SK-N-SH (cell line): ENCODE data around the gene PRKG1.

Source experiments
- CTCF ChIP-seq: fragments of 200-600 bp; sonication (generic); IDR thresholded peaks from 2 replicates; pipeline ENCODE4 v1.6.1; 2017; ENCODE audit warnings: antibody characterized with exemption, mild to moderate bottlenecking, moderate library complexity
- EP300 ChIP-seq, 2 experiments: IDR thresholded peaks; 2 replicates each; pipeline versions ENCODE4 v1.4.0 to v1.6.1; 2012; ENCODE audit warnings: borderline replicate concordance in 1 of 2, low read depth in 1 of 2, low read length in 1 of 2
- EZH2phosphoT487 ChIP-seq: fragments of 200-600 bp; sonication (generic); IDR thresholded peaks from 2 replicates; pipeline ENCODE4 v1.6.1; 2017; ENCODE audit warnings: low read depth, mixed run types, mild to moderate bottlenecking, antibody characterized with exemption, moderate library complexity, borderline replicate concordance
- GABPA ChIP-seq: IDR thresholded peaks from 2 replicates; pipeline ENCODE4 v1.4.0; 2012; ENCODE audit warnings: low read depth, mild to moderate bottlenecking
- JUND ChIP-seq: IDR thresholded peaks from 2 replicates; pipeline ENCODE4 v1.4.0; 2012
- MAX ChIP-seq: IDR thresholded peaks from 2 replicates; pipeline ENCODE4 v1.4.0; 2012; ENCODE audit warnings: low read depth
- MXI1 ChIP-seq: IDR thresholded peaks from 2 replicates; pipeline ENCODE4 v1.6.1; 2012; ENCODE audit warnings: mild to moderate bottlenecking, low read depth, low read length, improper control_type of control experiment
- RCOR1 ChIP-seq: fragments of 150-350 bp; IDR thresholded peaks from 2 replicates; pipeline ENCODE4 v1.6.1; 2017; ENCODE audit warnings: antibody characterized with exemption, low read length
- REST ChIP-seq: IDR thresholded peaks from 2 replicates; pipeline ENCODE4 v1.6.1; 2012; ENCODE audit warnings: mild to moderate bottlenecking, low read depth, low read length, moderate library complexity
- RFX5 ChIP-seq: IDR thresholded peaks from 2 replicates; pipeline ENCODE4 v1.6.1; 2012; ENCODE audit warnings: mild to moderate bottlenecking, improper control_type of control experiment, low read length
- TF ChIP-seq, protein P1 (sequence below): fragments of 150-350 bp; IDR thresholded peaks from 2 replicates; pipeline ENCODE4 v1.6.1; 2017; ENCODE audit warnings: antibody characterized with exemption, low read length, low read depth, borderline replicate concordance
- TF ChIP-seq, protein P2 (sequence below): IDR thresholded peaks from 2 replicates; pipeline ENCODE4 v1.4.0; 2012; ENCODE audit warnings: low read depth, borderline replicate concordance

DNA sequence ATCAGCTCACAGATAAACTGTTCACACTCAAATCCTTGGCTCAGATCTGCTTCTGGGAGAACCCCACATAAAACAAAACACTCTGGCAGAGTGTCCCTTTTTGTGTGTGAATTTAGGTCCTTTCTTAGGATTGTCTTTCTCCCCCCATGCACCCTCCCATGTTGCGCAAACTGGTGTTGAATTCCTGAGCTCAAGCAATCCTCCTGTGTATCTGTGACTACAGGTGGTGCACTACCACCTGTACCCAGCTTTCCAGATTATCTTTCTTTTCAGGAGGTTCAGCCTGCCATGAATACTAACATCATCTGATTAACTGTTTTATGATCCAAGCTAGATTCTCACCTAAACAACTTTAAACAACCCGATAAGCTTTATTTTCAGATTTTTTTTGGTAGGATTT lies 802.7 kb downstream of the PRKG1 start:
- no peak for TF ChIP-seq RFX5
- TF ChIP-seq CTCF = no peak
- TF ChIP-seq GABPA = no peak
- TF ChIP-seq MXI1 = no peak
- TF ChIP-seq EZH2phosphoT487 = no peak
- TF ChIP-seq, protein P1, sequence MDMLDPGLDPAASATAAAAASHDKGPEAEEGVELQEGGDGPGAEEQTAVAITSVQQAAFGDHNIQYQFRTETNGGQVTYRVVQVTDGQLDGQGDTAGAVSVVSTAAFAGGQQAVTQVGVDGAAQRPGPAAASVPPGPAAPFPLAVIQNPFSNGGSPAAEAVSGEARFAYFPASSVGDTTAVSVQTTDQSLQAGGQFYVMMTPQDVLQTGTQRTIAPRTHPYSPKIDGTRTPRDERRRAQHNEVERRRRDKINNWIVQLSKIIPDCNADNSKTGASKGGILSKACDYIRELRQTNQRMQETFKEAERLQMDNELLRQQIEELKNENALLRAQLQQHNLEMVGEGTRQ = no peak
- no peak for TF ChIP-seq MAX
- TF ChIP-seq REST = no peak
- TF ChIP-seq RCOR1 = no peak
- TF ChIP-seq EP300 (IDR thresholded peaks at IDR 0.05; ENCODE audit: borderline replicate concordance in 1 of 2, low read depth in 1 of 2, low read length in 1 of 2) = no peak
- no peak for TF ChIP-seq JUND
- TF ChIP-seq, protein P2, sequence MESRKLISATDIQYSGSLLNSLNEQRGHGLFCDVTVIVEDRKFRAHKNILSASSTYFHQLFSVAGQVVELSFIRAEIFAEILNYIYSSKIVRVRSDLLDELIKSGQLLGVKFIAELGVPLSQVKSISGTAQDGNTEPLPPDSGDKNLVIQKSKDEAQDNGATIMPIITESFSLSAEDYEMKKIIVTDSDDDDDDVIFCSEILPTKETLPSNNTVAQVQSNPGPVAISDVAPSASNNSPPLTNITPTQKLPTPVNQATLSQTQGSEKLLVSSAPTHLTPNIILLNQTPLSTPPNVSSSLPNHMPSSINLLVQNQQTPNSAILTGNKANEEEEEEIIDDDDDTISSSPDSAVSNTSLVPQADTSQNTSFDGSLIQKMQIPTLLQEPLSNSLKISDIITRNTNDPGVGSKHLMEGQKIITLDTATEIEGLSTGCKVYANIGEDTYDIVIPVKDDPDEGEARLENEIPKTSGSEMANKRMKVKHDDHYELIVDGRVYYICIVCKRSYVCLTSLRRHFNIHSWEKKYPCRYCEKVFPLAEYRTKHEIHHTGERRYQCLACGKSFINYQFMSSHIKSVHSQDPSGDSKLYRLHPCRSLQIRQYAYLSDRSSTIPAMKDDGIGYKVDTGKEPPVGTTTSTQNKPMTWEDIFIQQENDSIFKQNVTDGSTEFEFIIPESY = no peak
